Measurements from ENCODE around the gene SORCS1. TPM values are rescaled to one million over a fixed set of nuclear protein-coding genes. Genes with fewer than 3 reads are reported as not detected.
A peak's percentile ranks its signal among the peaks of the same experiment; 100 is the strongest.

The SORCS1 gene
- polyA plus RNA-seq, 1 of the 3 experiments (the other 2 are of a cell fraction) = 0.66 TPM

- TF ChIP-seq MXI1 (IDR thresholded peaks at IDR 0.05; ENCODE audit: low read depth, low read length) = no peak
- no peak for TF ChIP-seq MEF2A (IDR thresholded peaks at IDR 0.05; ENCODE audit: borderline replicate concordance, low read depth)
Measured at GRCh38 chr10:106625751-106626150, 538.8 kb downstream of the SORCS1 start (continued).

- no peak for DNase-seq
- CTCF ChIA-PET = no interaction called here
Measured at GRCh38 chr10:106619346-106619745, 545.2 kb downstream of the SORCS1 start.

GRCh38 chr10:106618646-106619045 lies 545.9 kb downstream of the SORCS1 start:
- 30% methylated on average over 5 of the region's 5 CpGs for WGBS (ENCODE audit: low lambda C conversion rate)
- POLR2A ChIA-PET = no interaction called here

More at GRCh38 chr10:106619346-106619745, 545.2 kb downstream of the SORCS1 start:
- H3K36me3 ChIP-seq (replicated peaks in 1 of 2; ENCODE audit: control insufficient read depth in 1 of 2, insufficient read depth in 2 of 2, low read length in 1 of 2) = no peaks in the 10 kb centered on the region
- H3F3A ChIP-seq (replicated peaks; ENCODE audit: insufficient read depth) = no peaks in the 10 kb centered on the region
- no peak overlapping the region; a peak in 1 of 4 replicates for H3K27ac ChIP-seq (ENCODE audit: low read depth in 2 of 2, low read length in 1 of 2)
- H3K79me2 ChIP-seq (ENCODE audit: insufficient read depth) = no peaks in the 10 kb centered on the region
- peaks cover 0 to 8% of the 10 kb centered on the region in 2 experiments; a peak in 2 of 4 replicates for H3K4me1 ChIP-seq (ENCODE audit: control insufficient read depth in 1 of 2, insufficient read depth in 2 of 2, low read depth in 1 of 2, low read length in 1 of 2)
- H3K4me2 ChIP-seq = no peak overlapping the region
- TF ChIP-seq FOSL2 (IDR thresholded peaks at IDR 0.05; ENCODE audit: borderline replicate concordance, low read depth) (no peak), RFX5 (IDR thresholded peaks at IDR 0.05; ENCODE audit: low read length) (no peak), EZH2phosphoT487 (IDR thresholded peaks at IDR 0.05; ENCODE audit: borderline replicate concordance, low read depth) (no peak), FOXM1 (IDR thresholded peaks at IDR 0.05; ENCODE audit: low read depth) (no peak), GABPA (IDR thresholded peaks at IDR 0.05; ENCODE audit: low read depth) (no peak), SMC3 (IDR thresholded peaks at IDR 0.05; ENCODE audit: low read depth, low read length) (no peak), JUND (IDR thresholded peaks at IDR 0.05) (no peak), CHD2 (IDR thresholded peaks at IDR 0.05; ENCODE audit: low read length, partially characterized antibody) (no peak), GATA2 (CRISPR knock-in tag; IDR thresholded peaks at IDR 0.05) (no peak), YY1 (IDR thresholded peaks at IDR 0.05; ENCODE audit: low read depth) (no peak), TCF12 (IDR thresholded peaks at IDR 0.05) (no peak)
- no peak overlapping the region for H3K4me3 ChIP-seq (ENCODE audit: low read depth in 2 of 2, low read length in 1 of 2)
- H3K9ac ChIP-seq = no peak overlapping the region
- H2AFZ ChIP-seq (ENCODE audit: low read depth) = no peak overlapping the region
- H3K9me2 ChIP-seq = no peaks in the 10 kb centered on the region
- H3K9me3 ChIP-seq = no peaks in the 10 kb centered on the region
- POLR2A ChIA-PET = no interaction called here
- 40% methylated on average over 1 of the region's 1 CpG for WGBS (ENCODE audit: low lambda C conversion rate)
- no peaks in the 10 kb centered on the region for H3K27me3 ChIP-seq (ENCODE audit: insufficient read depth)
- no peaks in the 10 kb centered on the region for H4K20me1 ChIP-seq (ENCODE audit: insufficient read depth)

More at GRCh38 chr10:106618646-106619045, 545.9 kb downstream of the SORCS1 start:
- Histone ChIP-seq H3F3A (replicated peaks; ENCODE audit: insufficient read depth) (no peaks in the 10 kb centered on the region), H3K9me2 (no peaks in the 10 kb centered on the region), H3K4me1 (ENCODE audit: control insufficient read depth in 1 of 2, insufficient read depth in 2 of 2, low read depth in 1 of 2, low read length in 1 of 2) (peaks cover 0 to 8% of the 10 kb centered on the region in 2 experiments; a peak in 2 of 4 replicates), H3K27ac (ENCODE audit: low read depth in 2 of 2, low read length in 1 of 2) (peak overlapping the region in 1 of 2 experiments; percentile 39; a peak in 1 of 4 replicates), H3K9me3 (no peaks in the 10 kb centered on the region), H3K36me3 (replicated peaks in 1 of 2; ENCODE audit: control insufficient read depth in 1 of 2, insufficient read depth in 2 of 2, low read length in 1 of 2) (no peaks in the 10 kb centered on the region), H3K79me2 (ENCODE audit: insufficient read depth) (no peaks in the 10 kb centered on the region), H3K9ac (no peak overlapping the region), H3K4me2 (no peak overlapping the region), H3K4me3 (ENCODE audit: low read depth in 2 of 2, low read length in 1 of 2) (no peak overlapping the region), H2AFZ (ENCODE audit: low read depth) (no peak overlapping the region), H3K27me3 (ENCODE audit: insufficient read depth) (no peaks in the 10 kb centered on the region), H4K20me1 (ENCODE audit: insufficient read depth) (no peaks in the 10 kb centered on the region)
- CTCF ChIA-PET = no interaction called here
- DNase-seq = no peak
- no peak for TF ChIP-seq TCF12 (IDR thresholded peaks at IDR 0.05)
- TF ChIP-seq RXRA (IDR thresholded peaks at IDR 0.05; ENCODE audit: borderline replicate concordance, low read depth) = no peak
- no peak for TF ChIP-seq USF1 (IDR thresholded peaks at IDR 0.05; ENCODE audit: borderline replicate concordance, low read depth)
- no peak for TF ChIP-seq SMC3 (IDR thresholded peaks at IDR 0.05; ENCODE audit: low read depth, low read length)
- no peak for TF ChIP-seq TEAD4 (IDR thresholded peaks at IDR 0.05; ENCODE audit: borderline replicate concordance, insufficient read depth)
- no peak for TF ChIP-seq POLR2AphosphoS5 (IDR thresholded peaks at IDR 0.05; ENCODE audit: low read depth, low read length)
- TF ChIP-seq RFX5 (IDR thresholded peaks at IDR 0.05; ENCODE audit: low read length) = no peak
- TF ChIP-seq PBX3 (IDR thresholded peaks at IDR 0.05) = no peak
- no peak for TF ChIP-seq GATA2 (CRISPR knock-in tag; IDR thresholded peaks at IDR 0.05)
